Stimulated activated naive CD4-positive, alpha-beta T cell treated with Interleukin-2 at 50 U/mL for 16 hours (primary cell): Measurements from ENCODE around the gene CHST14.

Source experiments
- DNase-seq: peaks from one replicate; lab custom pipeline; 2025; lab: John Stamatoyannopoulos, UW

Gene CHST14

GRCh38 chr15:40493089-40493840 is 22.5 kb downstream of the CHST14 start:
- DNase-seq = peak; percentile 66

- DNase-seq = no peak
Measured at GRCh38 chr15:40495516-40495915, 24.7 kb downstream of the CHST14 start.

GRCh38 chr15:40498418-40498817 is 27.6 kb downstream of the CHST14 start:
- DNase-seq = no peak

GRCh38 chr15:40498891-40499290 is 28.1 kb downstream of the CHST14 start:
- no peak for DNase-seq

- DNase-seq = no peak
Measured at GRCh38 chr15:40499931-40500330, 29.1 kb downstream of the CHST14 start.

GRCh38 chr15:40500568-40501330 is 30.0 kb downstream of the CHST14 start:
- no peak for DNase-seq

- no peak for DNase-seq
Measured at GRCh38 chr15:40501487-40501886, 30.7 kb downstream of the CHST14 start.

- DNase-seq = peak; percentile 46
Measured at GRCh38 chr15:40506964-40507571, 36.3 kb downstream of the CHST14 start.

- DNase-seq = no peak
Measured at GRCh38 chr15:40508216-40508615, 37.4 kb downstream of the CHST14 start.

- no peak for DNase-seq
Measured at GRCh38 chr15:40510201-40510600, 39.4 kb downstream of the CHST14 start.

- DNase-seq = no peak
Measured at GRCh38 chr15:40511093-40511471, 40.3 kb downstream of the CHST14 start.

GRCh38 chr15:40511472-40512133 is 40.8 kb downstream of the CHST14 start:
- peak; percentile 15 for DNase-seq

- no peak for DNase-seq
Measured at GRCh38 chr15:40512440-40512839, 41.7 kb downstream of the CHST14 start.

- no peak for DNase-seq
Measured at GRCh38 chr15:40513609-40514008, 42.8 kb downstream of the CHST14 start.

- no peak for DNase-seq
Measured at GRCh38 chr15:40516322-40516721, 45.5 kb downstream of the CHST14 start.
